NCI-H1417 (cell line): ENCODE data around the gene CHRDL2.

Source experiments
- DNase-seq, 3 experiments: peaks; one replicate each; lab custom pipeline; 2025; lab: John Stamatoyannopoulos, UW

The CHRDL2 gene

GRCh38 chr11:74710281-74710938, 20.8 kb downstream of the CHRDL2 start:
- no peak for DNase-seq

GRCh38 chr11:74709175-74709574, 22.1 kb downstream of the CHRDL2 start:
- DNase-seq = no peak

GRCh38 chr11:74707602-74708510, 23.4 kb downstream of the CHRDL2 start:
- DNase-seq = no peak

GRCh38 chr11:74707182-74707581, 24.0 kb downstream of the CHRDL2 start:
- DNase-seq = no peak

GRCh38 chr11:74703211-74703610, 28.0 kb downstream of the CHRDL2 start:
- DNase-seq = no peak

- DNase-seq = peak; percentile 23 to 71 (median 37)
Observed at GRCh38 chr11:74702383-74703007, 28.7 kb downstream of the CHRDL2 start.

- DNase-seq = no peak
Observed at GRCh38 chr11:74701351-74701750, 29.9 kb downstream of the CHRDL2 start.

- no peak for DNase-seq
Observed at GRCh38 chr11:74699615-74700396, 31.4 kb downstream of the CHRDL2 start.

- no peak for DNase-seq
Observed at GRCh38 chr11:74697722-74698121, 33.5 kb downstream of the CHRDL2 start.

- DNase-seq = no peak
Observed at GRCh38 chr11:74696939-74697675, 34.1 kb downstream of the CHRDL2 start.

GRCh38 chr11:74696500-74696899, 34.7 kb downstream of the CHRDL2 start:
- DNase-seq = no peak

GRCh38 chr11:74695705-74696280, 35.4 kb downstream of the CHRDL2 start:
- no peak for DNase-seq

- DNase-seq = no peak
Observed at GRCh38 chr11:74694136-74694930, 36.9 kb downstream of the CHRDL2 start.

GRCh38 chr11:74693531-74693930, 37.7 kb downstream of the CHRDL2 start:
- no peak for DNase-seq

- no peak for DNase-seq
Observed at GRCh38 chr11:74691755-74692154, 39.5 kb downstream of the CHRDL2 start.

GRCh38 chr11:74689666-74690065, 41.6 kb downstream of the CHRDL2 start:
- no peak for DNase-seq

- DNase-seq = no peak
Observed at GRCh38 chr11:74687237-74688023, 43.8 kb downstream of the CHRDL2 start.

GRCh38 chr11:74686792-74687191, 44.4 kb downstream of the CHRDL2 start:
- no peak for DNase-seq

- DNase-seq = no peak
Observed at GRCh38 chr11:74685905-74686304, 45.3 kb downstream of the CHRDL2 start.
